ENCODE results near the gene RENBP.

GRCh38 chrX:153931748-153932147 is 12.7 kb downstream of the RENBP start:
- TF ChIP-seq CTCF (IDR thresholded peaks at IDR 0.05) = no peak
- TF ChIP-seq POLR2A (IDR thresholded peaks at IDR 0.05) = no peak
